ENCODE results near the gene RPS13.
"Not testable (repeated sequence)": the region's sequence is repeated elsewhere in the genome, so short reads cannot be mapped to it uniquely, and the experiment has no call there.

RPS13 gene

GRCh38 chr11:17073370-17074027, 4.0 kb downstream of the RPS13 start:
- TF ChIP-seq CTCF (conservative IDR thresholded peaks at IDR 0.05; ENCODE audit: low read depth) = no peak
- CTCF ChIA-PET = interaction anchor here (0.6 to 0.9 kb wide), 2 partner anchors 58 to 215 kb away, joined by 3 to 7 read pairs; no protein-coding TSS in a partner anchor
- DNase-seq (ENCODE audit: low spot score) = no peak
- no peak overlapping the region for H3K27ac ChIP-seq
- POLR2A ChIA-PET (ENCODE audit: low non-redundant PET) = no interaction called here

DNA sequence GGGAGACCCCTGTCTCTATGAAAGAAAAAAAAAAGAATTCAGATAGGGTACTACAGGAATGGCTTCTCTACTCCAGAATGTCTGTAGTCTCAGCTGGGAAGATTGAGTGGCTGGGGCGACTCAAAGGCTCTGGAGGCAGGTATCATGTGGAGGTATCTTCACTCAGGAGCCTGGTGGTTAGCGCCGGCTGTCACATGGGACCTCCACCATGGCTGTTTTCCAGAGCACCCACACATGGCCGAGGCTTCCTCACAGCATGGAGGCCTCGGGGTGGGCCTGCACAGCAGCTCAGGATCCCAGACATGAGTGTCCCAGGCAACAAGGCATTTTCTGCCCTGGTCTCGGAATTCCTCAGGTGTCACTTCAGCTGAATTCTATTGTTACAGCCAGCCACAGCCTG, 10.1 kb downstream of the RPS13 start:
- CTCF ChIA-PET = no interaction called here

DNA sequence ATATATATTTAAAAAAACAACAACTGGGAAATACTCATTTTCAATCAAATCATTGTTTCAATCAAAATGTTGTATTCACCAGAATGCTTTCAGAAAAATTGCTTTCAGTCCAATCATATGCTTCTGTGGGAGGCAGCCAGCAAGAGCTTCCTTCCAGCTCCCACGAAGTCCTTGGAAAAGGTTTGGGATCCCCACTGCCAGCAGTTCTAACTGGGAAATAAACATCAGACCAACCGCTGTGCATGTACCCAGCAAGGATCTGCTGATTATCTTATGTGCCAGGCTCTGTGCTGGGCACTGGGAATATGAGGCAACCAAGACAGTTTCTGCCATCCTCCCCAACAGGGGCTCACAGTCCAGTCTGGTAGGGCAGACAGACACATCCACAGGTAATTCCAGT, 10.8 kb downstream of the RPS13 start:
- DNase-seq (ENCODE audit: low spot score) = no peak
- CTCF ChIA-PET = no interaction called here
- POLR2A ChIA-PET (ENCODE audit: low non-redundant PET) = no interaction called here
- TF ChIP-seq CTCF (conservative IDR thresholded peaks at IDR 0.05; ENCODE audit: low read depth) = no peak
- no peak overlapping the region; the same call in 1 of the 2 replicates for H3K27ac ChIP-seq

More for the DNA sequence above, 10.1 kb downstream of the RPS13 start:
- no peak overlapping the region for H3K27ac ChIP-seq
- DNase-seq (ENCODE audit: low spot score) = no peak
- POLR2A ChIA-PET (ENCODE audit: low non-redundant PET) = no interaction called here
- TF ChIP-seq CTCF (conservative IDR thresholded peaks at IDR 0.05; ENCODE audit: low read depth) = no peak

DNA sequence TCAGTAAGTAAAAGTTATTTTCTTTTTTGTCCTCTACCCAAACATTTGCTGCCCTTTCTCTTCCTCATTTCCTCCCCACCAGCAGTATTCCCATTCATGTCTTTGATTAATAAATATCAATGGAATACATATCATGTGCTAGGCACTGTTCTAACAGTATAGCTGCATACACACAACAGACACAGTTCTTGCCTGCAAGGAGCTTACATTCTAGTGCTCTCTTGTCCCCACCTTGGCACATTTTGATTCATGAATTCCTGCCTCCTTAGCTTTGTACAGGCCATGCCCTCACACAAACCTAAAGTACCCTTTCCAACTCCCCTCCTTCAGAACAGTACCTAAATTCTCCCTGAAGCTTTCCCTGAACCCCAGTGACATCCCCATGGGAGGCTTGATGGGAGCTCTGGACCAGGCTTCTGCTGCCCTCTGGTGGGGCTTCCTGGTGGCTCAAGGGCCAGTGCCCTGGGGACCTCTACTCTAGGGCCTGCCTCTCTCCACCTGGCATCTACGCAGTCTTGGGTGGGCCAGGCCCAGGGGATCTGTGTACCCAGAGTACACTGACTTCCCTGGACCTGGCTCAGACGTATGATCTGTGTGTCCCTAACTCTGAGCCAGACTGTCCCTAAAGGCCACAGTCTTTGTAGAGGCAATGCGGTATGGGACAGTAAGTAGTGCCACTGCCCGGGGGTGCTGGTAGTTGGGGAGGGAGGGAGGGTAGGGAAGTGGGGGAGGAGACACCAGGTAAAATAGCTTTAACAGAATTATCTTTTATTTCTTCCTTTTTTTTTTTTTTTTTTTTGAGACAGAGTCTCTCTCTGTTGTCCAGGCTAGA, 14.1 kb downstream of the RPS13 start:
- TF ChIP-seq CTCF (conservative IDR thresholded peaks at IDR 0.05; ENCODE audit: low read depth) = peak; percentile 74
- DNase-seq (ENCODE audit: low spot score) = peak; percentile 64
- POLR2A ChIA-PET (ENCODE audit: low non-redundant PET) = interaction anchor here (0.6 kb wide), 1 partner anchor 13 kb away, joined by 4 read pairs; no protein-coding TSS in a partner anchor
- CTCF ChIA-PET = interaction anchor here (0.5 to 1.9 kb wide), 11 partner anchors 12 to 277 kb away, joined by 3 to 17 read pairs (median 4); no protein-coding TSS in a partner anchor
- H3K27ac ChIP-seq = no peak overlapping the region

GRCh38 chr11:17051146-17051545, 26.3 kb downstream of the RPS13 start:
- DNase-seq (ENCODE audit: low spot score); H3K27ac ChIP-seq; POLR2A ChIA-PET (ENCODE audit: low non-redundant PET); CTCF ChIA-PET: not testable (repeated sequence)

DNA sequence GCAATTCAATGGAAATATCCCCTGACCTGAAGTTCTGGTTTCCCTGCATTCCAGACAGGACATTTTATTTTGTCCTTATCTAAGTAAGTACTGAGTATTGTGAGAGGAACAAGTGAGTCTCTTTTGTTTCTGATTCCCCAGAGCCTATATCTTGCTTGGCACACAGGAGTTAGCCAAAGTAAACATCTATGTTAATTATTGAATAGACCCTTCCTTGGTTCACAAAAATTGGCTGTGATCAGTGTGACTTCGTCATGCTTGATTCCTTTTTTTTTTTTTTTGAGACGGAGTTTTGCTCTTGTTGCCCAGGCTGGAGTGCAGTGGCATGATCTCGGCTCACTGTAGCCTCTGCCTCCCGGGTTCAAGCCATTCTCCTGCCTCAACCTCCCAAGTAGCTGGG, 29.0 kb downstream of the RPS13 start:
- POLR2A ChIA-PET (ENCODE audit: low non-redundant PET); CTCF ChIA-PET; H3K27ac ChIP-seq; DNase-seq (ENCODE audit: low spot score): not testable (repeated sequence)

DNA sequence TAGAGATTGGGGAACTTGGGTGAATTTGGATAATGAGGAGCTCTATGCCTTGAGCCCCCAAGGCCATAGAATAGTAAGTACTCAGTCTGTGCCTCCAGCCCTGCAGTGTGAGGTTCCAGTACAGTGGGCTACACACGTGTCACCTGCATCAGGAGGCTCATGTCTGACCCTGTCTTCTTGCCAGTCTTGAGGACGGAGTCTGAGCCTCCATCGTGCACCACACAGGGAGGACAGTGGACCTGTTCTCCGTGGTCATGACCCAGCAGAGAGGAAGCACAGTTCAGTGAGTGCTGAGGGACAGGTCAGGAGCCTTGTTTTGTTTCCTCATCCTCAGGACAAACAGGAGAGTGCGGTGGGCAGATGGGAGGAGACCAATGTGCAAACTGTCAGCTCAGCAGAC, 30.8 kb downstream of the RPS13 start:
- CTCF ChIA-PET = no interaction called here
- DNase-seq (ENCODE audit: low spot score) = no peak
- POLR2A ChIA-PET (ENCODE audit: low non-redundant PET) = no interaction called here
- TF ChIP-seq CTCF (conservative IDR thresholded peaks at IDR 0.05; ENCODE audit: low read depth) = no peak
- H3K27ac ChIP-seq = no peak overlapping the region

Measured in RWPE1 (cell line).